ENCODE results near the gene LAMC2.

Gene LAMC2

DNA sequence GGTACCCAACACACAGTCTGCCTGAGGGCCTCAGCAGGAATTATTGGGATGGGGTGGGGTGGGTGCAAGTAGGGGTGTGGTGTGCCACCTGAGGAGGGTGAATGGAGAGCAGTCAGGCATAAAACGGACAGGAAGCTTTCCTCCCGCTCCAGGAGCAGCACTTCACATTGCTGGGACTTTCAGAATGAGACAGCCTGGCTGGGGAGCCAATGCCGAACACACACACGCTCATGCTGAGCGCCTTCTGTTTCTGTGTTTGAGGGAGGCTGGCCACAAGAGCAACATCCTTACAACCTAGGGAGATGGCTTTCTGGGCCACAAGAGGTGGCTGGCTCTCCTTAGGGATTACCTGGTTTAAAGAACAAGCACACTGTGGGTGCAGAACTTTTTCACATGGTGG, 98.0 kb downstream of the LAMC2 start:
- no peak for FAIRE-seq
- TF ChIP-seq, protein P1, sequence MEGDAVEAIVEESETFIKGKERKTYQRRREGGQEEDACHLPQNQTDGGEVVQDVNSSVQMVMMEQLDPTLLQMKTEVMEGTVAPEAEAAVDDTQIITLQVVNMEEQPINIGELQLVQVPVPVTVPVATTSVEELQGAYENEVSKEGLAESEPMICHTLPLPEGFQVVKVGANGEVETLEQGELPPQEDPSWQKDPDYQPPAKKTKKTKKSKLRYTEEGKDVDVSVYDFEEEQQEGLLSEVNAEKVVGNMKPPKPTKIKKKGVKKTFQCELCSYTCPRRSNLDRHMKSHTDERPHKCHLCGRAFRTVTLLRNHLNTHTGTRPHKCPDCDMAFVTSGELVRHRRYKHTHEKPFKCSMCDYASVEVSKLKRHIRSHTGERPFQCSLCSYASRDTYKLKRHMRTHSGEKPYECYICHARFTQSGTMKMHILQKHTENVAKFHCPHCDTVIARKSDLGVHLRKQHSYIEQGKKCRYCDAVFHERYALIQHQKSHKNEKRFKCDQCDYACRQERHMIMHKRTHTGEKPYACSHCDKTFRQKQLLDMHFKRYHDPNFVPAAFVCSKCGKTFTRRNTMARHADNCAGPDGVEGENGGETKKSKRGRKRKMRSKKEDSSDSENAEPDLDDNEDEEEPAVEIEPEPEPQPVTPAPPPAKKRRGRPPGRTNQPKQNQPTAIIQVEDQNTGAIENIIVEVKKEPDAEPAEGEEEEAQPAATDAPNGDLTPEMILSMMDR (IDR thresholded peaks at IDR 0.05; ENCODE audit: insufficient read depth, missing control alignments), result no peak
- no peak for DNase-seq (ENCODE audit: insufficient read length, low spot score)

DNA sequence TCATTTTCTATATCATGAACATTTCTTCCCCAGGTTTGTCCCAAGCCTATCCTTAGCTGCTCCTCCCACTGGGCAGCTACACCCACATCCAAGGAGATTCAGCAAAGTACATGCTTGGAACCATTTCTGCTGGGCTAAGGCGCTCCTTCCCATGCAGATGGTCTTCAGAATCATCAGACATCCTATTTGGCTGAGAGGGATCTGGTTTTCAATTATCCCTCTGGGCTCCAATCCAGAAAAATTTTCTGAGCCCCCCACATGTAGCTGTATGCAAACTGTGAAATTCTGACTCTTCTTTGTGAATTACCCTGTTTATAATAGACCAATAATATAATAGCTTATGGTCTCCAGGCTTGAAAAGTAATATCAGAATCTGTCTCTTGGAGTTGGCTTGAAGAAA, 99.2 kb downstream of the LAMC2 start:
- TF ChIP-seq, protein P1 (IDR thresholded peaks at IDR 0.05; ENCODE audit: insufficient read depth, missing control alignments), result no peak
- DNase-seq (ENCODE audit: insufficient read length, low spot score) (no peak), FAIRE-seq (no peak)

DNA sequence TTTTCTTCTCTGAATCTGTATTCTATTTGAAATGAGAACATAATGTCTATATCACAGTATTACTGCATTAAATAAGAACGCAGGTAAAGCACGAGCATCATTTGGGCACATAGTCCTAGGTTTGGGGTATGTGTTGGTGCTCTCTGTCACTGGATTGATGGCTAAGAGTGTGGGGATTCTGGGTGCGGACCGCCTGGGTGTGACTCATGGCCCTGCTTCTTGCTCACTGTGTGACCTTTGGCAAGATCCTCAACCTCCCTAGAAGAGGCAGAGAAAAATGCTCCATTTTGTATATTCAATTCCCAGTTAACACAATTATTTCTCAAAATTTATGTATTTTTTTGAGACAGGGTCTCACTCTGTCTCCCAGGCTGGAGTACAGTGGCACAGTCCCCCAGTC, 99.7 kb downstream of the LAMC2 start:
- TF ChIP-seq, protein P1 (IDR thresholded peaks at IDR 0.05; ENCODE audit: insufficient read depth, missing control alignments), result no peak
- FAIRE-seq (no peak), DNase-seq (ENCODE audit: insufficient read length, low spot score) (no peak)

DNA sequence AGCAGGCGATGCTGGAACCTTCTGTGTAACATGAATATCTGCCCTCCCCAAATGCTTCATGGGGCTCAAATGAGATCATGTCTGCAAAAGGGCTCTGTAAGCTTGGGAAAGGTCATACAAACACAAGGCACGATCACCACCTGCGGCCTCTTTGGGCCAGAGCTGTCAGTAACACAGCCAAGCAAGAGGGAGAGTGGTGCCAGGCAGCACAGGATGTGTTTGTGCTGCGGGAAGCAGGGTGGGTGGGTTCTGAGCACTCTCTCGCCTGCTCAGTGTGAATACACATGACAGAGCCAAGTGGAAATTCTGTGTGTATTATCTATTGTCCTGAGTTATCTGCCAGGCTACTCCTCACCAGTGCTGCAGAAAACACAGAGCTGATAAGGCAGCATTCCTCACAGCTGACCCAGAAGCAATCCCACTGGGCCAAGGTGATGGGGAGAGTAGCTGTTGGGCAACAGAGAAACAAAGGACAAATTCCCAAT, 101.2 kb downstream of the LAMC2 start:
- DNase-seq (ENCODE audit: insufficient read length, low spot score) (no peak), FAIRE-seq (no peak)
- TF ChIP-seq, protein P1 (IDR thresholded peaks at IDR 0.05; ENCODE audit: insufficient read depth, missing control alignments), result no peak

DNA sequence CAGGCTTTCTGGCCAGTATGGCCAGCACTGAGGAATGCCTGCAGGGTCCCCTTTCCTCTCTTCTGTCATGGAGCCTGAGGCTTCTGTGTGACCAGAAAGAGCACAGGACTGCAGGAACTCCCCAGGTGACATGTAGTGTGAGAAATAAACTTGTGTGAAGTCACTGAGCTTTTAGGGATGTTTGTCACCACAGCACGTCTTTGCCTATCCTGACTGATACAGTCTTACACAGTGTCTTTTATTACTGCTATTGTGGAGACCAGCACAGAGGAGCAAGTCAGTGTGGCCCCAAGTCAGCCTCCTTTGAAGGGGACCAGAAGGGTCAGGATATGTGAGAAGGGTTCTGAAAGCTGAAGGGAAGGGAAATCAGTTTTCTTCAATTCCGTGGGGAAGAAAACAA, 102.5 kb downstream of the LAMC2 start:
- DNase-seq (ENCODE audit: insufficient read length, low spot score) (no peak), FAIRE-seq (no peak)
- TF ChIP-seq, protein P1 (IDR thresholded peaks at IDR 0.05; ENCODE audit: insufficient read depth, missing control alignments), result no peak

DNA sequence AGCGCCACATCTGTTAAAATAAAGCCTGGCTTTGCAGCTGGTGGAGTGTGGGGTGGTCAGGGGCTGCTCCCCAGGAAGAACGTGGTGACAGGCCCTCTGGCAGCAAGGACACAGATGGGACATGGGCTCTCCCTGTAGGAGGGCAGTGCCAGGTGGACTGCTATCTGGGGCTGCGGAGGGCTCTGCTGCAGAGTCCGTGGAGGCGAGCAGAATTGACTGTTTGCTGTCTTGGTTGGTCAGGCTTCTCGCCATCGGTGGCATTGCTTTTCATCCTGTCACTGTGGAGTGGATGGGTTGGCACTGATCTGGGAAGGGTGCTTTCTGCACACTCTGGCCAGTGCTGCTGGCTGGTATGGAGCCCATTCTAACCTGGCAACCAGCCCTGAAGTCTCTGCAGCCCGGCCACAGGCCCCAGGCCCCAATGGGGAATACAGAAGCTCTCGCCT, 103.0 kb downstream of the LAMC2 start:
- TF ChIP-seq, protein P1 (IDR thresholded peaks at IDR 0.05; ENCODE audit: insufficient read depth, missing control alignments), result no peak
- DNase-seq (ENCODE audit: insufficient read length, low spot score) (no peak), FAIRE-seq (no peak)

DNA sequence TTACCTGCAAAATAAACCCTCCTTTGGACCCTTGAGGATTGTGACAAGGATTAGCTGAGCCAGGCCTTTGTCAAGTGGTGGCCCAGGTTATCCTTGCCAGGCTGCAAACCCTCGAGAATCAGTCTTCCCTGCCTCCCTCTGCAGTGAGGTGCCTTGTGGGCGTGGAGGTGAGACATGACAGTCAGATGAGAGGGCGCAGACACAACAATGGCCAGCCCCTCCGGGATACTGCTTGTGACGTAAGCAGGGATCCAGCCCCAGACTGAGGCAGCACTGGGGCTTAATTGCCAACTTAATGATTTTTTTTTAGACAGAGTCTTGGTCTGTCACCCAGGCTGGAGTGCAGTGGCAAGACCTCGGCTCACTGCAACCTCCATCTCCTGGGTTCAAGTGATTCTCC, 104.6 kb downstream of the LAMC2 start:
- DNase-seq (ENCODE audit: insufficient read length, low spot score), result no peak
- TF ChIP-seq, protein P1 (IDR thresholded peaks at IDR 0.05; ENCODE audit: insufficient read depth, missing control alignments), result no peak
- FAIRE-seq, result no peak
